SK-N-SH treated with all-trans-retinoic acid at 6 μM for 48 hours (cell line): ENCODE data around the gene KRTAP22-1.

Source experiments
- ATAC-seq: fragments of 200-7000 bp; cut with Tn5 transposase; 3 replicates; pipeline ENCODE4 v1.9.1; 2020; ENCODE audit warnings: mild to moderate bottlenecking, moderate library complexity
- ARNTL ChIP-seq: fragments of 450-650 bp; formaldehyde crosslinking; IDR thresholded peaks from 2 replicates; pipeline ENCODE4 v1.5.0; 2020; ENCODE audit warnings: low read depth, mild to moderate bottlenecking, moderate library complexity, borderline replicate concordance
- BACH2 ChIP-seq: fragments of 250-450 bp; sonication (Bioruptor Pico); IDR thresholded peaks from 2 replicates; pipeline ENCODE4 v1.9.0; 2021; ENCODE audit warnings: mild to moderate bottlenecking, borderline replicate concordance
- CSDC2 ChIP-seq: fragments of 250-450 bp; sonication (Bioruptor Pico); IDR thresholded peaks from 2 replicates; pipeline ENCODE4 v1.5.0; 2020; ENCODE audit warnings: mild to moderate bottlenecking, moderate library complexity
- GLIS3 ChIP-seq: fragments of 250-450 bp; sonication (Bioruptor Pico); IDR thresholded peaks from 2 replicates; pipeline ENCODE4 v1.5.0; 2020; ENCODE audit warnings: mild to moderate bottlenecking, moderate library complexity
- OSR1 ChIP-seq: fragments of 250-450 bp; sonication (Bioruptor Pico); IDR thresholded peaks from 2 replicates; pipeline ENCODE4 v1.8.0; 2022; ENCODE audit warnings: moderate library complexity, mild to moderate bottlenecking, inconsistent platforms
- PPARA ChIP-seq: fragments of 250-450 bp; sonication (Bioruptor Pico); IDR thresholded peaks from 2 replicates; pipeline ENCODE4 v1.5.0; 2020; ENCODE audit warnings: mild to moderate bottlenecking, borderline replicate concordance
- RARB ChIP-seq: fragments of 250-450 bp; sonication (Bioruptor Pico); IDR thresholded peaks from 2 replicates; pipeline ENCODE4 v1.8.0; 2021; ENCODE audit warnings: mild to moderate bottlenecking, moderate library complexity
- SNAI2 ChIP-seq: fragments of 250-450 bp; sonication (Bioruptor Pico); IDR thresholded peaks from 2 replicates; pipeline ENCODE4 v1.5.0; 2020; ENCODE audit warnings: mild to moderate bottlenecking, moderate library complexity
- TCF4 ChIP-seq: fragments of 250-450 bp; sonication (Bioruptor Pico); IDR thresholded peaks from 2 replicates; pipeline ENCODE4 v1.8.0; 2021; ENCODE audit warnings: mild to moderate bottlenecking, moderate library complexity, borderline replicate concordance
- TOX ChIP-seq: fragments of 250-450 bp; sonication (Bioruptor Pico); IDR thresholded peaks from 2 replicates; pipeline ENCODE4 v1.8.0; 2021; ENCODE audit warnings: mild to moderate bottlenecking, moderate library complexity, borderline replicate concordance
- ZFP3 ChIP-seq: fragments of 250-450 bp; sonication (Bioruptor Pico); IDR thresholded peaks from 2 replicates; pipeline ENCODE4 v1.5.0; 2020; ENCODE audit warnings: mild to moderate bottlenecking, moderate library complexity
- ZFP30 ChIP-seq: fragments of 450-650 bp; formaldehyde crosslinking; IDR thresholded peaks from 2 replicates; pipeline ENCODE4 v1.5.0; 2022; ENCODE audit warnings: mild to moderate bottlenecking, moderate library complexity
- ZNF565 ChIP-seq: fragments of 450-650 bp; formaldehyde crosslinking; conservative IDR thresholded peaks from 2 replicates; pipeline ENCODE4 v1.5.0; 2020; ENCODE audit warnings: low read depth, mild to moderate bottlenecking, moderate library complexity
- ZNF70 ChIP-seq: fragments of 450-650 bp; formaldehyde crosslinking; IDR thresholded peaks from 2 replicates; pipeline ENCODE4 v1.5.0; 2020; ENCODE audit warnings: mild to moderate bottlenecking, moderate library complexity
- ZNF8 ChIP-seq: fragments of 450-650 bp; formaldehyde crosslinking; IDR thresholded peaks from 2 replicates; pipeline ENCODE4 v1.5.0; 2020; ENCODE audit warnings: mild to moderate bottlenecking, moderate library complexity
- TF ChIP-seq, protein P1 (sequence below): fragments of 250-450 bp; sonication (Bioruptor Pico); IDR thresholded peaks from 2 replicates; pipeline ENCODE4 v1.8.0; 2021; ENCODE audit warnings: low read depth, mild to moderate bottlenecking, moderate library complexity, borderline replicate concordance
- TF ChIP-seq, protein P2 (sequence below): fragments of 250-450 bp; sonication (Bioruptor Pico); IDR thresholded peaks from 2 replicates; pipeline ENCODE4 v1.5.1; 2020; ENCODE audit warnings: low read depth, mild to moderate bottlenecking, moderate library complexity
- TF ChIP-seq, protein P3 (sequence below): fragments of 250-450 bp; sonication (Bioruptor Pico); IDR thresholded peaks from 2 replicates; pipeline ENCODE4 v1.5.1; 2021; ENCODE audit warnings: mild to moderate bottlenecking, moderate library complexity
- TF ChIP-seq, protein P4 (sequence below): fragments of 250-450 bp; sonication (Bioruptor Pico); IDR thresholded peaks from 2 replicates; pipeline ENCODE4 v1.5.0; 2020; ENCODE audit warnings: mild to moderate bottlenecking, moderate library complexity
- TF ChIP-seq, protein P5 (sequence below): fragments of 250-450 bp; sonication (Bioruptor Pico); IDR thresholded peaks from 2 replicates; pipeline ENCODE4 v1.8.0; 2020; ENCODE audit warnings: mild to moderate bottlenecking, moderate library complexity, borderline replicate concordance

Gene KRTAP22-1

DNA sequence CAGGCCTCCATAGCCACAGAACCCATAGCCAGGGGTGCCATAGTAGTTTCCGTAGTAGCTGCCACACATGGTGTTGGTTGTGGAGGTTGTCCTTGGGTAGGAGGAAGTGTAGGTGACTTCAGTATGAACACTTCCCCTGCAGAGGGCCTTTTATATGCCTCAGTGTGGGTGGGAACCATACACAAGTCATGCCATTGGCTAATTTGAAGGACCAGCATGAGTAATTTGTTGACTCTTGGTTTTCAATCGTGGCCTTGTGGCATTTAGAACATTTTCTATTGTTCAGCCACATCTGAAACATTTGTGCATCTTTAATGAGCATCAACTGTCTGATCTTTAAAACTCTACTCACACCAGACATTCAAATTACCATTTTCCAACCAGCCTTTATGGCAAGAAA, 12.9 kb downstream of the KRTAP22-1 start, which contains the start of gene KRTAP6-1:
Gene KRTAP6-1 (minus strand): TSS at position 95 of the 400 bp plus-strand sequence. CDS start 26 bp downstream, at position 69.
- no peak for ATAC-seq

DNA sequence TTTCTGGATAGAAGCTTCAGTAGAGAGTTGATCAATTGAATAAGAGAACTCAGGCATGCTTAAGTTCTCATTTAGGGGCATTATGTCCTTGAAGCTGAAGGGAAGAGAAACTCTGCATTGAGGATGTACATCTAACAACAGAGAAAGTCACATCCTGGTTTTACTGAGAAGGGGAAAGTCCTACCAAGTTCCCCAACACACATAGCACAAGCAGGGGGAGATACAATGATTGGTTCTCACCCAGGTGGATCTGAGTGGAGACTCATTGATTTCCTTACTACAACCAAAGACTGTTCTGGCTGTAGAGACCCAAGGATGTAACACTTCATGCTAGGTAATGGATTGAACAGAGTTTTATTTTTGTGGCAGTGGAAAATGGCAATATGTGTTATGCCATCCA, 14.3 kb downstream of the KRTAP22-1 start:
- no peak for ATAC-seq
- TF ChIP-seq OSR1 (CRISPR knock-in tag): no peak

More for the DNA sequence above, 12.9 kb downstream of the KRTAP22-1 start, which contains the start of gene KRTAP6-1:
- TF ChIP-seq OSR1 (CRISPR knock-in tag): no peak
- TF ChIP-seq TCF4 (CRISPR knock-in tag): no peak
- TF ChIP-seq ZNF565 (CRISPR knock-in tag): no peak
- no peak for TF ChIP-seq RARB
- TF ChIP-seq ARNTL (CRISPR knock-in tag): no peak
- no peak for TF ChIP-seq SNAI2 (CRISPR knock-in tag)
- TF ChIP-seq ZFP3 (CRISPR knock-in tag): no peak
- TF ChIP-seq, protein P1, sequence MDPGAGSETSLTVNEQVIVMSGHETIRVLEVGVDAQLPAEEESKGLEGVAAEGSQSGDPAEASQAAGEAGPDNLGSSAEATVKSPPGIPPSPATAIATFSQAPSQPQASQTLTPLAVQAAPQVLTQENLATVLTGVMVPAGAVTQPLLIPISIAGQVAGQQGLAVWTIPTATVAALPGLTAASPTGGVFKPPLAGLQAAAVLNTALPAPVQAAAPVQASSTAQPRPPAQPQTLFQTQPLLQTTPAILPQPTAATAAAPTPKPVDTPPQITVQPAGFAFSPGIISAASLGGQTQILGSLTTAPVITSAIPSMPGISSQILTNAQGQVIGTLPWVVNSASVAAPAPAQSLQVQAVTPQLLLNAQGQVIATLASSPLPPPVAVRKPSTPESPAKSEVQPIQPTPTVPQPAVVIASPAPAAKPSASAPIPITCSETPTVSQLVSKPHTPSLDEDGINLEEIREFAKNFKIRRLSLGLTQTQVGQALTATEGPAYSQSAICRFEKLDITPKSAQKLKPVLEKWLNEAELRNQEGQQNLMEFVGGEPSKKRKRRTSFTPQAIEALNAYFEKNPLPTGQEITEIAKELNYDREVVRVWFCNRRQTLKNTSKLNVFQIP: no peak
- TF ChIP-seq, protein P2, sequence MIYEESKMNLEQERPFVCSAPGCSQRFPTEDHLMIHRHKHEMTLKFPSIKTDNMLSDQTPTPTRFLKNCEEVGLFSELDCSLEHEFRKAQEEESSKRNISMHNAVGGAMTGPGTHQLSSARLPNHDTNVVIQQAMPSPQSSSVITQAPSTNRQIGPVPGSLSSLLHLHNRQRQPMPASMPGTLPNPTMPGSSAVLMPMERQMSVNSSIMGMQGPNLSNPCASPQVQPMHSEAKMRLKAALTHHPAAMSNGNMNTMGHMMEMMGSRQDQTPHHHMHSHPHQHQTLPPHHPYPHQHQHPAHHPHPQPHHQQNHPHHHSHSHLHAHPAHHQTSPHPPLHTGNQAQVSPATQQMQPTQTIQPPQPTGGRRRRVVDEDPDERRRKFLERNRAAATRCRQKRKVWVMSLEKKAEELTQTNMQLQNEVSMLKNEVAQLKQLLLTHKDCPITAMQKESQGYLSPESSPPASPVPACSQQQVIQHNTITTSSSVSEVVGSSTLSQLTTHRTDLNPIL (CRISPR knock-in tag): no peak
- no peak for TF ChIP-seq ZNF8 (CRISPR knock-in tag)
- TF ChIP-seq PPARA: no peak
- no peak for TF ChIP-seq GLIS3 (CRISPR knock-in tag)
- TF ChIP-seq, protein P3, sequence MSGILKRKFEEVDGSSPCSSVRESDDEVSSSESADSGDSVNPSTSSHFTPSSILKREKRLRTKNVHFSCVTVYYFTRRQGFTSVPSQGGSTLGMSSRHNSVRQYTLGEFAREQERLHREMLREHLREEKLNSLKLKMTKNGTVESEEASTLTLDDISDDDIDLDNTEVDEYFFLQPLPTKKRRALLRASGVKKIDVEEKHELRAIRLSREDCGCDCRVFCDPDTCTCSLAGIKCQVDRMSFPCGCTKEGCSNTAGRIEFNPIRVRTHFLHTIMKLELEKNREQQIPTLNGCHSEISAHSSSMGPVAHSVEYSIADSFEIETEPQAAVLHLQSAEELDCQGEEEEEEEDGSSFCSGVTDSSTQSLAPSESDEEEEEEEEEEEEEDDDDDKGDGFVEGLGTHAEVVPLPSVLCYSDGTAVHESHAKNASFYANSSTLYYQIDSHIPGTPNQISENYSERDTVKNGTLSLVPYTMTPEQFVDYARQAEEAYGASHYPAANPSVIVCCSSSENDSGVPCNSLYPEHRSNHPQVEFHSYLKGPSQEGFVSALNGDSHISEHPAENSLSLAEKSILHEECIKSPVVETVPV (CRISPR knock-in tag): no peak
- no peak for TF ChIP-seq ZNF70 (CRISPR knock-in tag)
- no peak for TF ChIP-seq TOX (CRISPR knock-in tag)
- TF ChIP-seq, protein P4, sequence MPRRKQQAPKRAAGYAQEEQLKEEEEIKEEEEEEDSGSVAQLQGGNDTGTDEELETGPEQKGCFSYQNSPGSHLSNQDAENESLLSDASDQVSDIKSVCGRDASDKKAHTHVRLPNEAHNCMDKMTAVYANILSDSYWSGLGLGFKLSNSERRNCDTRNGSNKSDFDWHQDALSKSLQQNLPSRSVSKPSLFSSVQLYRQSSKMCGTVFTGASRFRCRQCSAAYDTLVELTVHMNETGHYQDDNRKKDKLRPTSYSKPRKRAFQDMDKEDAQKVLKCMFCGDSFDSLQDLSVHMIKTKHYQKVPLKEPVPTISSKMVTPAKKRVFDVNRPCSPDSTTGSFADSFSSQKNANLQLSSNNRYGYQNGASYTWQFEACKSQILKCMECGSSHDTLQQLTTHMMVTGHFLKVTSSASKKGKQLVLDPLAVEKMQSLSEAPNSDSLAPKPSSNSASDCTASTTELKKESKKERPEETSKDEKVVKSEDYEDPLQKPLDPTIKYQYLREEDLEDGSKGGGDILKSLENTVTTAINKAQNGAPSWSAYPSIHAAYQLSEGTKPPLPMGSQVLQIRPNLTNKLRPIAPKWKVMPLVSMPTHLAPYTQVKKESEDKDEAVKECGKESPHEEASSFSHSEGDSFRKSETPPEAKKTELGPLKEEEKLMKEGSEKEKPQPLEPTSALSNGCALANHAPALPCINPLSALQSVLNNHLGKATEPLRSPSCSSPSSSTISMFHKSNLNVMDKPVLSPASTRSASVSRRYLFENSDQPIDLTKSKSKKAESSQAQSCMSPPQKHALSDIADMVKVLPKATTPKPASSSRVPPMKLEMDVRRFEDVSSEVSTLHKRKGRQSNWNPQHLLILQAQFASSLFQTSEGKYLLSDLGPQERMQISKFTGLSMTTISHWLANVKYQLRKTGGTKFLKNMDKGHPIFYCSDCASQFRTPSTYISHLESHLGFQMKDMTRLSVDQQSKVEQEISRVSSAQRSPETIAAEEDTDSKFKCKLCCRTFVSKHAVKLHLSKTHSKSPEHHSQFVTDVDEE (CRISPR knock-in tag): no peak
- TF ChIP-seq CSDC2 (CRISPR knock-in tag): no peak
- TF ChIP-seq, protein P5, sequence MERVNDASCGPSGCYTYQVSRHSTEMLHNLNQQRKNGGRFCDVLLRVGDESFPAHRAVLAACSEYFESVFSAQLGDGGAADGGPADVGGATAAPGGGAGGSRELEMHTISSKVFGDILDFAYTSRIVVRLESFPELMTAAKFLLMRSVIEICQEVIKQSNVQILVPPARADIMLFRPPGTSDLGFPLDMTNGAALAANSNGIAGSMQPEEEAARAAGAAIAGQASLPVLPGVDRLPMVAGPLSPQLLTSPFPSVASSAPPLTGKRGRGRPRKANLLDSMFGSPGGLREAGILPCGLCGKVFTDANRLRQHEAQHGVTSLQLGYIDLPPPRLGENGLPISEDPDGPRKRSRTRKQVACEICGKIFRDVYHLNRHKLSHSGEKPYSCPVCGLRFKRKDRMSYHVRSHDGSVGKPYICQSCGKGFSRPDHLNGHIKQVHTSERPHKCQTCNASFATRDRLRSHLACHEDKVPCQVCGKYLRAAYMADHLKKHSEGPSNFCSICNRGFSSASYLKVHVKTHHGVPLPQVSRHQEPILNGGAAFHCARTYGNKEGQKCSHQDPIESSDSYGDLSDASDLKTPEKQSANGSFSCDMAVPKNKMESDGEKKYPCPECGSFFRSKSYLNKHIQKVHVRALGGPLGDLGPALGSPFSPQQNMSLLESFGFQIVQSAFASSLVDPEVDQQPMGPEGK: no peak
- no peak for TF ChIP-seq ZFP30
- no peak for TF ChIP-seq BACH2 (CRISPR knock-in tag)

DNA sequence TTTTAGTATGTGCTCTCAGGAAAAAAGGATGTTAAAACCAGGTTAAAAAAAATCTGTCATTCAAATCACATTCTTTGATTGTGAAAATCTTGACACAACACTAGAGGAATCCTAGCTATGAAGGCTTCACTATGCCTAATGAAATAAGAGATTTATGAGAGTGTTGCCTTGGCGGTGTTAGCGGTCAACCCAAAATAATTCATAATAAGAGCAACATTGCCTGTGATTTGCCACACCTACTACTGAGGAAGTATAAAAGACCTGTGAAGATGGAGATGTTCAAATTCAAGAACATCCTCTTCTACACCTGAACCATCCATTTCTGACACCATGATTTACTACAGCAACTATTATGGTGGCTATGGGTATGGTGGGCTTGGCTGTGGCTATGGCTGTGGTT, 15.2 kb downstream of the KRTAP22-1 start, which contains the start of gene KRTAP20-1:
Gene KRTAP20-1 (plus strand): TSS at position 301 of the 400 bp plus-strand sequence. CDS start 30 bp downstream, at position 331.
- ATAC-seq: no peak

More for the DNA sequence above, 15.2 kb downstream of the KRTAP22-1 start, which contains the start of gene KRTAP20-1:
- no peak for TF ChIP-seq RARB
- TF ChIP-seq ZFP30: no peak
- TF ChIP-seq CSDC2 (CRISPR knock-in tag): no peak
- TF ChIP-seq ARNTL (CRISPR knock-in tag): no peak
- TF ChIP-seq, protein P2 (CRISPR knock-in tag): no peak
- TF ChIP-seq, protein P1: no peak
- TF ChIP-seq BACH2 (CRISPR knock-in tag): no peak
